Neural progenitor cell (in vitro differentiated cells): ENCODE measurements around the gene TRIM28. TPM values are rescaled to one million over a fixed set of nuclear protein-coding genes. Genes with fewer than 3 reads are reported as not detected.

ENCODE experiments used
- DNase-seq: peaks from one replicate; pipeline ENCODE4 v3.0.0-alpha.2; 2016; ENCODE audit warnings: low spot score
- H2AFZ ChIP-seq: fragments of 200-600 bp; sonication (generic); replicated peaks from 2 replicates; pipeline ENCODE4 v1.6.1; 2016; ENCODE audit warnings: antibody characterized with exemption
- H3F3A ChIP-seq: fragments of 200-600 bp; sonication (generic); 2 replicates; pipeline ENCODE4 v1.6.1; 2016; ENCODE audit warnings: antibody characterized with exemption, low read depth
- H3K27ac ChIP-seq: fragments of 200-600 bp; sonication (generic); 2 replicates; pipeline ENCODE4 v1.5.1; 2016; ENCODE audit warnings: mild to moderate bottlenecking
- H3K27me3 ChIP-seq: fragments of 200-600 bp; sonication (generic); 2 replicates; pipeline ENCODE4 v1.6.1; 2016; ENCODE audit warnings: mild to moderate bottlenecking, moderate library complexity
- H3K36me3 ChIP-seq: fragments of 200-600 bp; sonication (generic); 2 replicates; pipeline ENCODE4 v1.5.1; 2016
- H3K4me1 ChIP-seq: fragments of 200-600 bp; sonication (generic); 2 replicates; pipeline ENCODE4 v1.6.1; 2016; ENCODE audit warnings: mixed run types
- H3K4me2 ChIP-seq: fragments of 200-600 bp; sonication (generic); 2 replicates; pipeline ENCODE4 v1.6.1; 2016
- H3K4me3 ChIP-seq: fragments of 200-600 bp; sonication (generic); 2 replicates; pipeline ENCODE4 v1.5.1; 2016
- H3K79me2 ChIP-seq: fragments of 200-600 bp; sonication (generic); 2 replicates; pipeline ENCODE4 v1.6.1; 2016; ENCODE audit warnings: low read depth
- H3K9ac ChIP-seq: fragments of 200-600 bp; sonication (generic); 2 replicates; pipeline ENCODE4 v1.6.1; 2016
- H3K9me3 ChIP-seq: fragments of 200-600 bp; sonication (generic); 2 replicates; pipeline ENCODE4 v1.5.1; 2016; ENCODE audit warnings: low read depth
- H4K20me1 ChIP-seq: fragments of 200-600 bp; sonication (generic); 2 replicates; pipeline ENCODE4 v1.6.1; 2016; ENCODE audit warnings: low read depth
- H3K27ac Mint-ChIP-seq: 3 replicates; pipeline ENCODE4 v1.8.0; 2021; ENCODE audit warnings: mixed read lengths
- H3K27me3 Mint-ChIP-seq: 2 replicates; pipeline ENCODE4 v1.8.0; 2022; ENCODE audit warnings: low read depth, mild to moderate bottlenecking, inconsistent platforms, moderate library complexity, mixed read lengths; ENCODE audit not compliant: insufficient read depth
- H3K36me3 Mint-ChIP-seq: 3 replicates; pipeline ENCODE4 v1.8.0; 2021; ENCODE audit warnings: mixed read lengths
- H3K4me1 Mint-ChIP-seq: 3 replicates; pipeline ENCODE4 v1.8.0; 2021; ENCODE audit warnings: mixed read lengths
- H3K4me3 Mint-ChIP-seq: 3 replicates; pipeline ENCODE4 v1.8.0; 2021; ENCODE audit warnings: mild to moderate bottlenecking, moderate library complexity, mixed read lengths
- H3K9me3 Mint-ChIP-seq: 3 replicates; pipeline ENCODE4 v1.8.0; 2020; ENCODE audit warnings: mixed read lengths
- CTCF ChIP-seq: fragments of 200-600 bp; sonication (generic); IDR thresholded peaks from 2 replicates; pipeline ENCODE4 v1.5.1; 2017; ENCODE audit warnings: antibody characterized with exemption, mild to moderate bottlenecking
- EZH2 ChIP-seq: fragments of 200-600 bp; sonication (generic); IDR thresholded peaks from 2 replicates; pipeline ENCODE4 v1.6.1; 2017; ENCODE audit warnings: antibody characterized with exemption, mild to moderate bottlenecking, moderate library complexity
- EZH2phosphoT487 ChIP-seq: fragments of 200-600 bp; sonication (generic); IDR thresholded peaks from 2 replicates; pipeline ENCODE4 v1.6.1; 2017; ENCODE audit warnings: antibody characterized with exemption
- total RNA-seq: library from RNA; depleted of rRNA; stranded (reverse); fragments of >200 nt; gene quantifications from 2 replicates; pipeline ENCODE4 v1.2.3, GENCODE V29; 2015; ENCODE audit warnings: low replicate concordance

Gene TRIM28
- total RNA-seq, 1 donor from 2014 or later = 390 TPM

GRCh38 chr19:58553799-58554493 is 10.1 kb downstream of the TRIM28 start:
- Histone ChIP-seq H3K79me2 (peaks cover 45% of the 10 kb centered on the region), H3K36me3 (no peaks in the 10 kb centered on the region), H3K27me3 (no peaks in the 10 kb centered on the region), H3K4me2 (peak overlapping the region; percentile 90), H4K20me1 (peaks cover 41% of the 10 kb centered on the region), H3K9me3 (no peaks in the 10 kb centered on the region), H2AFZ (no peak overlapping the region), H3K4me3 (peak overlapping the region; percentile 67), H3K4me1 (peaks cover 17% of the 10 kb centered on the region), H3K9ac (peak overlapping the region; percentile 57), H3F3A (peaks cover 92% of the 10 kb centered on the region), H3K27ac (peak overlapping the region; percentile 68)
- Mint-ChIP-seq H3K9me3 (no peaks in the 10 kb centered on the region), H3K4me3 (peak overlapping the region; percentile 92), H3K27me3 (peaks cover 18% of the 10 kb centered on the region), H3K4me1 (peaks cover 41% of the 10 kb centered on the region), H3K36me3 (peaks cover 26% of the 10 kb centered on the region), H3K27ac (peak overlapping the region; percentile 86)
- no peak for TF ChIP-seq CTCF
- no peak for TF ChIP-seq EZH2
- TF ChIP-seq EZH2phosphoT487 = no peak
- DNase-seq = no peak

GRCh38 chr19:58554494-58555368 is 10.9 kb downstream of the TRIM28 start, which contains the start of gene CHMP2A:
TSS of gene CHMP2A (minus strand) at chr19:58555105. CDS start at chr19:58554212, 893 bp downstream.
- TF ChIP-seq CTCF = no peak
- TF ChIP-seq EZH2 = no peak
- TF ChIP-seq EZH2phosphoT487 = no peak
- peak; percentile 99 for DNase-seq
- no peaks in the 10 kb centered on the region for H3K9me3 Mint-ChIP-seq
- H3K4me3 Mint-ChIP-seq = peak within 1 kb of the TSS; percentile 92
- Histone ChIP-seq H3K9ac (peak within 1 kb of the TSS; percentile 57), H3K79me2 (peaks cover 40% of the 10 kb centered on the region), H4K20me1 (peaks cover 33% of the 10 kb centered on the region), H3F3A (peaks cover 90% of the 10 kb centered on the region), H2AFZ (no peak within 1 kb of the TSS), H3K4me3 (peak within 1 kb of the TSS; percentile 67), H3K27me3 (no peaks in the 10 kb centered on the region), H3K9me3 (no peaks in the 10 kb centered on the region), H3K4me2 (peak within 1 kb of the TSS; percentile 90), H3K36me3 (no peaks in the 10 kb centered on the region), H3K27ac (peak within 1 kb of the TSS; percentile 78), H3K4me1 (peaks cover 18% of the 10 kb centered on the region)
- peak within 1 kb of the TSS; percentile 89 for H3K27ac Mint-ChIP-seq
- H3K36me3 Mint-ChIP-seq = peaks cover 26% of the 10 kb centered on the region
- peaks cover 21% of the 10 kb centered on the region for H3K27me3 Mint-ChIP-seq
- H3K4me1 Mint-ChIP-seq = peaks cover 46% of the 10 kb centered on the region

GRCh38 chr19:58555369-58555885 is 11.6 kb downstream of the TRIM28 start:
- no peak overlapping the region for H2AFZ ChIP-seq
- no peak for DNase-seq
- peak overlapping the region; percentile 90 for H3K4me2 ChIP-seq
- Mint-ChIP-seq H3K9me3 (no peaks in the 10 kb centered on the region), H3K27ac (peak overlapping the region; percentile 89), H3K27me3 (peaks cover 19% of the 10 kb centered on the region), H3K36me3 (peaks cover 24% of the 10 kb centered on the region), H3K4me1 (peaks cover 50% of the 10 kb centered on the region), H3K4me3 (peak overlapping the region; percentile 92)
- H3K36me3 ChIP-seq = no peaks in the 10 kb centered on the region
- peaks cover 90% of the 10 kb centered on the region for H3F3A ChIP-seq
- no peak for TF ChIP-seq EZH2
- TF ChIP-seq EZH2phosphoT487 = no peak
- no peak for TF ChIP-seq CTCF
- peak overlapping the region; percentile 25 for H3K9ac ChIP-seq
- H3K4me3 ChIP-seq = peak overlapping the region; percentile 67
- peaks cover 26% of the 10 kb centered on the region for H4K20me1 ChIP-seq
- peak overlapping the region; percentile 78 for H3K27ac ChIP-seq
- H3K9me3 ChIP-seq = no peaks in the 10 kb centered on the region
- H3K79me2 ChIP-seq = peaks cover 46% of the 10 kb centered on the region
- no peaks in the 10 kb centered on the region for H3K27me3 ChIP-seq
- peaks cover 23% of the 10 kb centered on the region for H3K4me1 ChIP-seq
